LHCN-M2 (cell line): ENCODE data around the gene CACNG5. TPM values are rescaled to one million over a fixed set of nuclear protein-coding genes. Genes with fewer than 3 reads are reported as not detected.

ENCODE experiments used
- total RNA-seq: library from RNA; depleted of rRNA; stranded (reverse); fragments of >200 nt; gene quantifications from 2 replicates; pipeline ENCODE4 v1.2.3, GENCODE V29; 2014; rRNA removed

Gene CACNG5
- total RNA-seq, 1 experiment from 2014 or later = not detected

Other genes starting within 250 kb of the CACNG5 start
- not detected in 2 replicates for gene CACNG4, start 129.6 kb downstream of the CACNG5 start, total RNA-seq
- gene CACNG1, start 209.4 kb downstream of the CACNG5 start, total RNA-seq = 0.57 TPM in 1 of 2 replicates, not detected in the other